Measurements from ENCODE around the gene SIRPA. TPM values are rescaled to one million over a fixed set of nuclear protein-coding genes. Genes with fewer than 3 reads are reported as not detected.

The SIRPA gene
- total RNA-seq, 2 experiments from 2014 or later = 0.60 to 0.64 TPM

GRCh38 chr20:1924910-1925861 lies 30.0 kb downstream of the SIRPA start:
- TF ChIP-seq, protein P1, sequence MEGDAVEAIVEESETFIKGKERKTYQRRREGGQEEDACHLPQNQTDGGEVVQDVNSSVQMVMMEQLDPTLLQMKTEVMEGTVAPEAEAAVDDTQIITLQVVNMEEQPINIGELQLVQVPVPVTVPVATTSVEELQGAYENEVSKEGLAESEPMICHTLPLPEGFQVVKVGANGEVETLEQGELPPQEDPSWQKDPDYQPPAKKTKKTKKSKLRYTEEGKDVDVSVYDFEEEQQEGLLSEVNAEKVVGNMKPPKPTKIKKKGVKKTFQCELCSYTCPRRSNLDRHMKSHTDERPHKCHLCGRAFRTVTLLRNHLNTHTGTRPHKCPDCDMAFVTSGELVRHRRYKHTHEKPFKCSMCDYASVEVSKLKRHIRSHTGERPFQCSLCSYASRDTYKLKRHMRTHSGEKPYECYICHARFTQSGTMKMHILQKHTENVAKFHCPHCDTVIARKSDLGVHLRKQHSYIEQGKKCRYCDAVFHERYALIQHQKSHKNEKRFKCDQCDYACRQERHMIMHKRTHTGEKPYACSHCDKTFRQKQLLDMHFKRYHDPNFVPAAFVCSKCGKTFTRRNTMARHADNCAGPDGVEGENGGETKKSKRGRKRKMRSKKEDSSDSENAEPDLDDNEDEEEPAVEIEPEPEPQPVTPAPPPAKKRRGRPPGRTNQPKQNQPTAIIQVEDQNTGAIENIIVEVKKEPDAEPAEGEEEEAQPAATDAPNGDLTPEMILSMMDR (IDR thresholded peaks at IDR 0.05) = no peak
- H3K9me3 ChIP-seq (ENCODE audit: control insufficient read depth in 1 of 2, insufficient read depth in 1 of 2, low read length in 2 of 2) = no peaks in the 10 kb centered on the region
- peaks cover under 1 to 8% of the 10 kb centered on the region in 2 experiments for H3K27me3 ChIP-seq (ENCODE audit: control insufficient read depth in 1 of 2, insufficient read depth in 2 of 2, low read length in 2 of 2)
- Mint-ChIP-seq H3K4me3 (no peak overlapping the region), H3K36me3 (ENCODE audit: low read depth) (no peaks in the 10 kb centered on the region), H3K27ac (no peak overlapping the region), H3K4me1 (ENCODE audit: low read depth) (no peaks in the 10 kb centered on the region), H3K27me3 (peaks cover 18% of the 10 kb centered on the region), H3K9me3 (no peaks in the 10 kb centered on the region)
- intact Hi-C loops (cut with DNase I, micrococcal nuclease) = no loop called here
- no peak overlapping the region for H3K27ac ChIP-seq (ENCODE audit: low read depth in 1 of 2, low read length in 2 of 2)
- ChIA-PET POLR2A (no interaction called here), CTCF (no interaction called here)
- H3K4me3 ChIP-seq (ENCODE audit: low read length) = no peak overlapping the region
- H3K36me3 ChIP-seq (ENCODE audit: insufficient read depth, low read length) = no peaks in the 10 kb centered on the region
- no peaks in the 10 kb centered on the region for H3K4me1 ChIP-seq (ENCODE audit: insufficient read depth, low read length)
- ATAC-seq (ENCODE audit: poor library complexity) (no peak), DNase-seq (no peak)

DNA sequence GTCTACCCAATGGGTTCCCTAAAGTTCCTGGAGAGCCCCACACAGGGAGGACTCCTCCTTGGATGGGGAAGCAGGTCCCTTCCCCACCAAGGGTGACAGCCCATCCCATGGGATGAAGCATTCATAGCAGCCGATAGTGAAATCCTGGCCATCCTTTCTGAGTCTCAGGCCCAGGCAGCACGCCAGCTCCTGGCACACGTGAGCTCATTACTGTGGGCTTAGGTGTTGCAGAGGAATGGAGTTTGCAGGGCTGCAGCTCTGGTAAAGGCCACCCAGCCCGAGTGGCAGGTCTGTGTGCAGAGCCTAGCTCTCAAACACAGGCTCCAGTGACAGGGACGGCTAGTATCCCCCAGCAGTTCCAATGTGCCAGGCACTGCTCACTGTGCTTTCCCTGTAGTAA lies 31.0 kb downstream of the SIRPA start:
- Mint-ChIP-seq H3K9me3 (no peaks in the 10 kb centered on the region), H3K4me1 (ENCODE audit: low read depth) (no peaks in the 10 kb centered on the region), H3K27ac (no peak overlapping the region), H3K27me3 (peaks cover 26% of the 10 kb centered on the region), H3K4me3 (no peak overlapping the region), H3K36me3 (ENCODE audit: low read depth) (no peaks in the 10 kb centered on the region)
- no peaks in the 10 kb centered on the region for H3K4me1 ChIP-seq (ENCODE audit: insufficient read depth, low read length)
- H3K36me3 ChIP-seq (ENCODE audit: insufficient read depth, low read length) = no peaks in the 10 kb centered on the region
- peaks cover 2 to 13% of the 10 kb centered on the region in 2 experiments for H3K27me3 ChIP-seq (ENCODE audit: control insufficient read depth in 1 of 2, insufficient read depth in 2 of 2, low read length in 2 of 2)
- DNase-seq (no peak), ATAC-seq (ENCODE audit: poor library complexity) (no peak)
- CTCF ChIA-PET = no interaction called here
- no peak overlapping the region for H3K27ac ChIP-seq (ENCODE audit: low read depth in 1 of 2, low read length in 2 of 2)
- no peak overlapping the region for H3K4me3 ChIP-seq (ENCODE audit: low read length)
- POLR2A ChIA-PET = no interaction called here
- TF ChIP-seq, protein P1 (IDR thresholded peaks at IDR 0.05) = no peak
- H3K9me3 ChIP-seq (ENCODE audit: control insufficient read depth in 1 of 2, insufficient read depth in 1 of 2, low read length in 2 of 2) = no peaks in the 10 kb centered on the region
- intact Hi-C loops (cut with DNase I, micrococcal nuclease) = no loop called here

GRCh38 chr20:1927217-1927616 lies 32.0 kb downstream of the SIRPA start:
- Histone ChIP-seq H3K4me3 (ENCODE audit: low read length) (no peak overlapping the region), H3K27ac (ENCODE audit: low read depth in 1 of 2, low read length in 2 of 2) (no peak overlapping the region), H3K4me1 (ENCODE audit: insufficient read depth, low read length) (no peaks in the 10 kb centered on the region), H3K9me3 (ENCODE audit: control insufficient read depth in 1 of 2, insufficient read depth in 1 of 2, low read length in 2 of 2) (no peaks in the 10 kb centered on the region), H3K36me3 (ENCODE audit: insufficient read depth, low read length) (no peaks in the 10 kb centered on the region), H3K27me3 (ENCODE audit: control insufficient read depth in 1 of 2, insufficient read depth in 2 of 2, low read length in 2 of 2) (peaks cover 2 to 13% of the 10 kb centered on the region in 2 experiments)
- no peak for DNase-seq
- Mint-ChIP-seq H3K36me3 (ENCODE audit: low read depth) (no peaks in the 10 kb centered on the region), H3K27ac (no peak overlapping the region), H3K4me1 (ENCODE audit: low read depth) (no peaks in the 10 kb centered on the region), H3K9me3 (no peaks in the 10 kb centered on the region), H3K27me3 (peaks cover 33% of the 10 kb centered on the region), H3K4me3 (no peak overlapping the region)
- intact Hi-C loops (cut with DNase I, micrococcal nuclease) = no loop called here
- CTCF ChIA-PET = no interaction called here
- ATAC-seq (ENCODE audit: poor library complexity) = no peak
- TF ChIP-seq, protein P1 (IDR thresholded peaks at IDR 0.05) = no peak
- POLR2A ChIA-PET = no interaction called here
